ENCODE data around the gene OR1J2. TPM values are rescaled to one million over a fixed set of nuclear protein-coding genes. Genes with fewer than 3 reads are reported as not detected.

The OR1J2 gene
- total and polyA plus RNA-seq, 2 of the 4 experiments (the other 2 are of a cell fraction) = not detected

- Histone ChIP-seq H3K4me2 (ENCODE audit: low read depth, low read length) (no peak within 1 kb of the TSS), H3K4me1 (ENCODE audit: control insufficient read depth, insufficient read depth, low read length) (no peaks in the 10 kb centered on the region), H2AK5ac (ENCODE audit: low read depth, low read length) (no peak within 1 kb of the TSS), H4K91ac (ENCODE audit: insufficient read depth, low read depth, low read length) (no peak within 1 kb of the TSS), H4K8ac (ENCODE audit: low read depth in 2 of 2, low read length in 2 of 2) (no peak within 1 kb of the TSS), H2BK20ac (ENCODE audit: low read depth, low read length) (no peak within 1 kb of the TSS), H3K18ac (ENCODE audit: low read depth, low read length) (no peak within 1 kb of the TSS), H3K23ac (ENCODE audit: low read depth, low read length) (no peak within 1 kb of the TSS), H3K36me3 (ENCODE audit: control insufficient read depth, insufficient read depth, low read length) (no peaks in the 10 kb centered on the region), H3K79me1 (ENCODE audit: low read depth in 1 of 2, low read length in 2 of 2) (no peaks in the 10 kb centered on the region), H2BK5ac (ENCODE audit: low read depth, low read length, poor library complexity, severe bottlenecking) (no peak within 1 kb of the TSS), H4K5ac (ENCODE audit: low read depth, low read length) (no peak within 1 kb of the TSS), H4K20me1 (ENCODE audit: insufficient read depth, low read length) (no peaks in the 10 kb centered on the region), H2AFZ (replicated peaks; ENCODE audit: low read length, poor library complexity) (no peak within 1 kb of the TSS), H2AK9ac (replicated peaks; ENCODE audit: low read depth, low read length, poor library complexity) (no peak within 1 kb of the TSS), H3K4ac (ENCODE audit: low read depth, low read length) (no peak within 1 kb of the TSS), H3K14ac (replicated peaks; ENCODE audit: low read depth, low read length) (no peak within 1 kb of the TSS), H2BK120ac (ENCODE audit: low read depth, low read length) (no peak within 1 kb of the TSS), H3K9me1 (ENCODE audit: insufficient read depth, low read length) (0 out of 2 replicates have a peak, but pooled peaks cover 4% of the 10 kb centered on the region), H3K4me3 (ENCODE audit: insufficient read depth, low read depth, low read length) (no peak within 1 kb of the TSS), H2BK15ac (ENCODE audit: low read depth, low read length) (no peak within 1 kb of the TSS), H3K9me3 (ENCODE audit: control insufficient read depth, insufficient read depth, low read length) (no peaks in the 10 kb centered on the region), H3K9ac (ENCODE audit: low read depth, low read length) (no peak within 1 kb of the TSS), H3K27me3 (ENCODE audit: control insufficient read depth, insufficient read depth, low read length) (peaks cover 4% of the 10 kb centered on the region), H3K27ac (ENCODE audit: insufficient read depth, low read length) (no peak within 1 kb of the TSS), H3K56ac (ENCODE audit: extremely low read depth, insufficient read depth, low read length) (no peak within 1 kb of the TSS)
- ATAC-seq (ENCODE audit: low read depth) = no peak
- intact Hi-C loops (cut with micrococcal nuclease) (no loop called here), in situ Hi-C loops (cut with MboI; ENCODE audit: low sequenced_read_pairs) (no loop called here), dilution Hi-C loops (cut with HindIII; ENCODE audit: low sequenced_read_pairs, unreplicated experiment) (no loop called here)
- WGBS, 2 experiments (ENCODE audit: extremely low coverage in 2 of 2, insufficient read length in 1 of 2) = 71% methylated on average over 1 of the region's 3 CpGs; no CpG with 5 or more reads in 1 of the 2 experiments
- no TSS peak for BruUV-seq (replicated peaks)
- DNase-seq = no peak
- no peak for TF ChIP-seq MAZ (IDR thresholded peaks at IDR 0.05; ENCODE audit: borderline replicate concordance, low read depth, low read length)
- TF ChIP-seq FOS (IDR thresholded peaks at IDR 0.05; ENCODE audit: low read depth, low read length) = no peak
- TF ChIP-seq RCOR1 (IDR thresholded peaks at IDR 0.05; ENCODE audit: insufficient replicate concordance, low read length) = no peak
- TF ChIP-seq MXI1 (IDR thresholded peaks at IDR 0.05; ENCODE audit: borderline replicate concordance, low read depth, low read length) = no peak
- no peak for TF ChIP-seq CEBPB (IDR thresholded peaks at IDR 0.05; ENCODE audit: low read depth, low read length)
- no peak for TF ChIP-seq RFX5 (IDR thresholded peaks at IDR 0.05; ENCODE audit: low read depth, low read length)
- no peak for TF ChIP-seq BHLHE40 (IDR thresholded peaks at IDR 0.05; ENCODE audit: low read depth, low read length)
- TF ChIP-seq, protein P1, sequence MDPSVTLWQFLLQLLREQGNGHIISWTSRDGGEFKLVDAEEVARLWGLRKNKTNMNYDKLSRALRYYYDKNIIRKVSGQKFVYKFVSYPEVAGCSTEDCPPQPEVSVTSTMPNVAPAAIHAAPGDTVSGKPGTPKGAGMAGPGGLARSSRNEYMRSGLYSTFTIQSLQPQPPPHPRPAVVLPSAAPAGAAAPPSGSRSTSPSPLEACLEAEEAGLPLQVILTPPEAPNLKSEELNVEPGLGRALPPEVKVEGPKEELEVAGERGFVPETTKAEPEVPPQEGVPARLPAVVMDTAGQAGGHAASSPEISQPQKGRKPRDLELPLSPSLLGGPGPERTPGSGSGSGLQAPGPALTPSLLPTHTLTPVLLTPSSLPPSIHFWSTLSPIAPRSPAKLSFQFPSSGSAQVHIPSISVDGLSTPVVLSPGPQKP (IDR thresholded peaks at IDR 0.05; ENCODE audit: borderline replicate concordance, low read depth, low read length) = no peak
- TF ChIP-seq SMC3 (IDR thresholded peaks at IDR 0.05; ENCODE audit: low read depth, low read length) = no peak
- TF ChIP-seq RAD21 (IDR thresholded peaks at IDR 0.05; ENCODE audit: low read length) = no peak
- TF ChIP-seq POLR2A (IDR thresholded peaks at IDR 0.05; ENCODE audit: low read depth, low read length) = no peak
- TF ChIP-seq MAFK (IDR thresholded peaks at IDR 0.05; ENCODE audit: low read depth, low read length) = no peak
- TF ChIP-seq CHD1 (IDR thresholded peaks at IDR 0.05; ENCODE audit: low read depth, low read length) = no peak
- TF ChIP-seq, protein P2, sequence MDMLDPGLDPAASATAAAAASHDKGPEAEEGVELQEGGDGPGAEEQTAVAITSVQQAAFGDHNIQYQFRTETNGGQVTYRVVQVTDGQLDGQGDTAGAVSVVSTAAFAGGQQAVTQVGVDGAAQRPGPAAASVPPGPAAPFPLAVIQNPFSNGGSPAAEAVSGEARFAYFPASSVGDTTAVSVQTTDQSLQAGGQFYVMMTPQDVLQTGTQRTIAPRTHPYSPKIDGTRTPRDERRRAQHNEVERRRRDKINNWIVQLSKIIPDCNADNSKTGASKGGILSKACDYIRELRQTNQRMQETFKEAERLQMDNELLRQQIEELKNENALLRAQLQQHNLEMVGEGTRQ (IDR thresholded peaks at IDR 0.05; ENCODE audit: low read depth, low read length) = no peak
- TF ChIP-seq NFE2L2 (IDR thresholded peaks at IDR 0.05; ENCODE audit: low read depth, low read length) = no peak
- no peak for TF ChIP-seq CTCF (conservative IDR thresholded peaks at IDR 0.05; ENCODE audit: low read depth, low read length)
- CTCF ChIA-PET = no interaction called here
- POLR2A ChIA-PET (ENCODE audit: unreplicated experiment) = no interaction called here
Observed at GRCh38 chr9:122527193-122527592, 16.6 kb downstream of the OR1J2 start, which contains the start of gene OR1N1. TSS of gene OR1N1 (minus strand) at chr9:122527293. CDS start at chr9:122527293, 0 bp downstream.

Data from IMR-90 (cell line).